GM20431 (cell line): ENCODE results near the gene IKZF2.

Experiments
- in situ Hi-C: fragments of 300-500 bp; cut with MseI, MboI; formaldehyde crosslinking; loops from one replicate; pipeline ENCODE4 v1.15.0; 2020; ENCODE audit warnings: low sequenced_read_pairs; ENCODE audit not compliant: unreplicated experiment

IKZF2 gene

GRCh38 chr2:213010106-213010779 lies 141.2 kb downstream of the IKZF2 start:
- in situ Hi-C loops: no loop called here

- in situ Hi-C loops: no loop called here
Observed at GRCh38 chr2:213007290-213007838, 144.0 kb downstream of the IKZF2 start.

GRCh38 chr2:213004197-213004821 lies 147.1 kb downstream of the IKZF2 start:
- in situ Hi-C loops: no loop called here

GRCh38 chr2:213002383-213002782 lies 149.0 kb downstream of the IKZF2 start:
- in situ Hi-C loops: no loop called here

- in situ Hi-C loops: no loop called here
Observed at GRCh38 chr2:213001297-213001910, 150.0 kb downstream of the IKZF2 start.

GRCh38 chr2:212998626-212999359 lies 152.6 kb downstream of the IKZF2 start:
- in situ Hi-C loops: no loop called here

GRCh38 chr2:212997526-212998020 lies 153.8 kb downstream of the IKZF2 start:
- in situ Hi-C loops: no loop called here

- in situ Hi-C loops: no loop called here
Observed at GRCh38 chr2:212995920-212996319, 155.5 kb downstream of the IKZF2 start.

- in situ Hi-C loops: no loop called here
Observed at GRCh38 chr2:212994976-212995375, 156.4 kb downstream of the IKZF2 start.

- in situ Hi-C loops: no loop called here
Observed at GRCh38 chr2:212991120-212991519, 160.3 kb downstream of the IKZF2 start.

- in situ Hi-C loops: no loop called here
Observed at GRCh38 chr2:212990697-212991096, 160.7 kb downstream of the IKZF2 start.

GRCh38 chr2:212987492-212987891 lies 163.9 kb downstream of the IKZF2 start:
- in situ Hi-C loops: no loop called here

GRCh38 chr2:212984129-212984528 lies 167.3 kb downstream of the IKZF2 start:
- in situ Hi-C loops: no loop called here

GRCh38 chr2:212979799-212980198 lies 171.6 kb downstream of the IKZF2 start:
- in situ Hi-C loops: no loop called here

GRCh38 chr2:212979046-212979612 lies 172.3 kb downstream of the IKZF2 start:
- in situ Hi-C loops: no loop called here

GRCh38 chr2:212977152-212977551 lies 174.3 kb downstream of the IKZF2 start:
- in situ Hi-C loops: no loop called here

GRCh38 chr2:212975333-212975732 lies 176.1 kb downstream of the IKZF2 start:
- in situ Hi-C loops: no loop called here

- in situ Hi-C loops: no loop called here
Observed at GRCh38 chr2:212974692-212975091, 176.7 kb downstream of the IKZF2 start.

GRCh38 chr2:212973347-212973746 lies 178.1 kb downstream of the IKZF2 start:
- in situ Hi-C loops: no loop called here

- in situ Hi-C loops: no loop called here
Observed at GRCh38 chr2:212970132-212970531, 181.3 kb downstream of the IKZF2 start.
